Liver (tissue), 9 donors: ENCODE measurements around the gene RALGPS2. TPM values are rescaled to one million over a fixed set of nuclear protein-coding genes. Genes with fewer than 3 reads are reported as not detected.

Source experiments
- DNase-seq: peaks from one replicate; pipeline ENCODE4 v3.0.0-alpha.2; 2017; ENCODE audit warnings: low spot score
- H3K27ac ChIP-seq, 2 donors: one replicate each; pipeline ENCODE4 v1.7.0; 2013; ENCODE audit warnings: inconsistent platforms in 2 of 2, low read length in 2 of 2, control low read depth in 1 of 2, low read depth in 1 of 2, mild to moderate bottlenecking in 1 of 2
- H3K27me3 ChIP-seq, 4 donors: one replicate each; pipeline versions ENCODE4 v1.6.1 to v1.7.0; 2013; ENCODE audit warnings: low read length in 3 of 4, inconsistent platforms in 1 of 4, mild to moderate bottlenecking in 1 of 4, moderate library complexity in 1 of 4; ENCODE audit not compliant: control insufficient read depth in 4 of 4, insufficient read depth in 4 of 4
- H3K36me3 ChIP-seq, 4 donors: one replicate each; pipeline versions ENCODE4 v1.6.1 to v1.7.0; 2013; ENCODE audit warnings: low read length in 3 of 4, mild to moderate bottlenecking in 3 of 4, low read depth in 1 of 4, moderate library complexity in 1 of 4; ENCODE audit not compliant: control insufficient read depth in 4 of 4, insufficient read depth in 3 of 4
- H3K4me1 ChIP-seq, 4 donors: one replicate each; pipeline versions ENCODE4 v1.6.1 to v1.7.0; 2013; ENCODE audit warnings: low read length in 3 of 4, mild to moderate bottlenecking in 3 of 4, moderate library complexity in 1 of 4; ENCODE audit not compliant: control insufficient read depth in 4 of 4, insufficient read depth in 4 of 4
- H3K4me3 ChIP-seq, 3 donors: one replicate each; pipeline versions ENCODE4 v1.6.1 to v1.7.0; 2013; ENCODE audit warnings: low read length in 3 of 3, control low read depth in 1 of 3, low read depth in 1 of 3, mild to moderate bottlenecking in 1 of 3
- H3K9ac ChIP-seq, 2 donors: one replicate each; pipeline ENCODE4 v1.7.0; 2013; ENCODE audit warnings: low read length in 2 of 2, mild to moderate bottlenecking in 2 of 2, moderate library complexity in 2 of 2, control low read depth in 1 of 2, low read depth in 1 of 2
- H3K9me3 ChIP-seq, 4 donors: one replicate each; pipeline versions ENCODE4 v1.6.1 to v1.7.0; 2013; ENCODE audit warnings: low read length in 3 of 4; ENCODE audit not compliant: control insufficient read depth in 4 of 4
- EGR1 ChIP-seq, 2 donors: IDR thresholded peaks; 2 replicates each; pipeline ENCODE4 v1.6.1; 2016 to 2018; ENCODE audit warnings: antibody characterized with exemption in 2 of 2, low read depth in 2 of 2
- FOXA1 ChIP-seq: IDR thresholded peaks from 2 replicates; pipeline ENCODE4 v1.6.1; 2016; ENCODE audit warnings: antibody characterized with exemption
- FOXA2 ChIP-seq: IDR thresholded peaks from 2 replicates; pipeline ENCODE4 v1.6.1; 2016; ENCODE audit warnings: antibody characterized with exemption
- GABPA ChIP-seq, 2 donors: IDR thresholded peaks in 1 of 2; conservative IDR thresholded peaks in 1 of 2; 2 replicates each; pipeline ENCODE4 v1.6.1; 2016; ENCODE audit warnings: antibody characterized with exemption in 2 of 2, mild to moderate bottlenecking in 1 of 2, moderate library complexity in 1 of 2
- NR2F2 ChIP-seq: IDR thresholded peaks from 2 replicates; pipeline ENCODE4 v1.6.1; 2016; ENCODE audit warnings: antibody characterized with exemption
- WGBS: extraction: QIAGEN DNeasy Blood & Tissue Kit; methylation state at CpG from one replicate; pipeline ENCODE4 v1.1.7; 2013; 5-methylcytosine and 5-hydroxymethylcytosine counted together
- polyA plus RNA-seq, 2 donors: library from polyadenylated mRNA; stranded (reverse) in 1 of 2; unstranded in 1 of 2; fragments of 200-250 nt in 1 of 2; fragments of >200 nt in 1 of 2; fragmentation: Nextera tagmentation in 1 of 2; extraction: Ambion mirVana in 1 of 2; gene quantifications; one replicate each; pipeline versions ENCODE4 v1.2.1 to v1.2.3, GENCODE V29; 2013 to 2015
- total RNA-seq, 2 donors: library from RNA; depleted of rRNA; stranded (reverse); fragments of >200 nt; gene quantifications; one replicate each; pipeline ENCODE4 v1.2.3, GENCODE V29; 2014
- TF ChIP-seq, protein P1 (sequence below): fragments of 150-350 bp; IDR thresholded peaks from 2 replicates; pipeline ENCODE4 v1.5.1; 2017; ENCODE audit warnings: improper control_type of control experiment, low read depth, low read length; ENCODE audit not compliant: missing input control
- TF ChIP-seq, protein P2 (sequence below): IDR thresholded peaks from 2 replicates; pipeline ENCODE4 v1.6.1; 2016; ENCODE audit warnings: antibody characterized with exemption, mild to moderate bottlenecking
- TF ChIP-seq, protein P3 (sequence below): IDR thresholded peaks from 2 replicates; pipeline ENCODE4 v1.6.1; 2016; ENCODE audit warnings: antibody characterized with exemption
- donor health status: healthy.
- donor health status: healthy.
- donor health status: healthy.
- donor health status: healthy.
- donor health status: healthy.

RALGPS2 gene
- total and polyA plus RNA-seq, 4 donors, result 8.1 to 39.2 (median 16.9) TPM

DNA sequence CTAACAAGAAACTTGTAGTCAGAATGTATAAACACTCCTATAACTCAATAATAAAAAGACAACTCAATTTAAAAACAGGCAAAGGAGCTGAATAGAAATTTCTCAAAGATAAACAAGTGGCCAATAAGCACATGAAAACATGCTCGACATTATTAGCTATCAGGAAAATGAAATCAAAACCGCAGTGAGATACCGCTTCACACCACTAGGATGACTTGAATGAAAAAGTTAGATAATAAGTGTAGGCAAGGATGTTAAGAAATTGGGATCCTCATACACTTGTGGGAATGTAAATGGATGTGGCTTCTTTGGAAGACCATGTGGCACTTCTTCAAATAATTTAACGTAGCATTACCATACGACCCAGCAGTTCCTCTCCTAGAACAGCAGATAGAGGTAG is 8.9 kb downstream of the RALGPS2 start:
- H3K9ac ChIP-seq, result no peak overlapping the region
- H3K4me3 ChIP-seq, result no peak overlapping the region
- H3K36me3 ChIP-seq, result peaks cover 0 to 5% (median under 1%) of the 10 kb centered on the region in 4 donors
- TF ChIP-seq NR2F2, result no peak
- TF ChIP-seq, protein P1, sequence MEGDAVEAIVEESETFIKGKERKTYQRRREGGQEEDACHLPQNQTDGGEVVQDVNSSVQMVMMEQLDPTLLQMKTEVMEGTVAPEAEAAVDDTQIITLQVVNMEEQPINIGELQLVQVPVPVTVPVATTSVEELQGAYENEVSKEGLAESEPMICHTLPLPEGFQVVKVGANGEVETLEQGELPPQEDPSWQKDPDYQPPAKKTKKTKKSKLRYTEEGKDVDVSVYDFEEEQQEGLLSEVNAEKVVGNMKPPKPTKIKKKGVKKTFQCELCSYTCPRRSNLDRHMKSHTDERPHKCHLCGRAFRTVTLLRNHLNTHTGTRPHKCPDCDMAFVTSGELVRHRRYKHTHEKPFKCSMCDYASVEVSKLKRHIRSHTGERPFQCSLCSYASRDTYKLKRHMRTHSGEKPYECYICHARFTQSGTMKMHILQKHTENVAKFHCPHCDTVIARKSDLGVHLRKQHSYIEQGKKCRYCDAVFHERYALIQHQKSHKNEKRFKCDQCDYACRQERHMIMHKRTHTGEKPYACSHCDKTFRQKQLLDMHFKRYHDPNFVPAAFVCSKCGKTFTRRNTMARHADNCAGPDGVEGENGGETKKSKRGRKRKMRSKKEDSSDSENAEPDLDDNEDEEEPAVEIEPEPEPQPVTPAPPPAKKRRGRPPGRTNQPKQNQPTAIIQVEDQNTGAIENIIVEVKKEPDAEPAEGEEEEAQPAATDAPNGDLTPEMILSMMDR, result peak; percentile 19
- H3K4me1 ChIP-seq, result peaks cover 0 to 2% (median 0%) of the 10 kb centered on the region in 4 donors
- no peak overlapping the region for H3K27ac ChIP-seq
- WGBS, result 96% methylated on average over 5 of the region's 5 CpGs
- H3K9me3 ChIP-seq, result no peaks in the 10 kb centered on the region
- H3K27me3 ChIP-seq, result no peaks in the 10 kb centered on the region
- DNase-seq, result no peak

DNA sequence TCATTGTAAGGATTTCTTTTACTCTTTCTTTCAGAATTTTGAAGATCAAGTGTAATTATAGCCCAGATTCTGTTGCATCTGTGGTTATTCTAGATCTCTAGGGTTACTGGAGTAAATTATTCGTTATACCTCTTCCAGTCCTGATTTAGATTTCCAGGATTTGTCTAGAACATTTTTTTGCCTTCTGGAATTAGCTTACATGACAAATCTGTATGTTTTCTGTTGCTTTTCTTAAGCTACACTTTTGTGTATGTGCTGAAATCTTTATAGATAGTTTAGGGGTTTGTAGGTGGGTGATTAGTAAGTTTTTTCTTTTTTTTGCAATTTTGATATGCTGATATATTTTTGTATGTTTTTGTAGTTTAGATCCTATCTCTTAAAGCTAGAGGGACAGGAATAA is 13.7 kb downstream of the RALGPS2 start:
- H3K36me3 ChIP-seq, result peaks cover 0 to 8% (median 0%) of the 10 kb centered on the region in 4 donors
- no peaks in the 10 kb centered on the region for H3K4me1 ChIP-seq
- H3K4me3 ChIP-seq, result no peak overlapping the region
- no peak overlapping the region for H3K9ac ChIP-seq
- DNase-seq, result no peak
- H3K27me3 ChIP-seq, result no peaks in the 10 kb centered on the region
- no peaks in the 10 kb centered on the region for H3K9me3 ChIP-seq
- TF ChIP-seq, protein P2, sequence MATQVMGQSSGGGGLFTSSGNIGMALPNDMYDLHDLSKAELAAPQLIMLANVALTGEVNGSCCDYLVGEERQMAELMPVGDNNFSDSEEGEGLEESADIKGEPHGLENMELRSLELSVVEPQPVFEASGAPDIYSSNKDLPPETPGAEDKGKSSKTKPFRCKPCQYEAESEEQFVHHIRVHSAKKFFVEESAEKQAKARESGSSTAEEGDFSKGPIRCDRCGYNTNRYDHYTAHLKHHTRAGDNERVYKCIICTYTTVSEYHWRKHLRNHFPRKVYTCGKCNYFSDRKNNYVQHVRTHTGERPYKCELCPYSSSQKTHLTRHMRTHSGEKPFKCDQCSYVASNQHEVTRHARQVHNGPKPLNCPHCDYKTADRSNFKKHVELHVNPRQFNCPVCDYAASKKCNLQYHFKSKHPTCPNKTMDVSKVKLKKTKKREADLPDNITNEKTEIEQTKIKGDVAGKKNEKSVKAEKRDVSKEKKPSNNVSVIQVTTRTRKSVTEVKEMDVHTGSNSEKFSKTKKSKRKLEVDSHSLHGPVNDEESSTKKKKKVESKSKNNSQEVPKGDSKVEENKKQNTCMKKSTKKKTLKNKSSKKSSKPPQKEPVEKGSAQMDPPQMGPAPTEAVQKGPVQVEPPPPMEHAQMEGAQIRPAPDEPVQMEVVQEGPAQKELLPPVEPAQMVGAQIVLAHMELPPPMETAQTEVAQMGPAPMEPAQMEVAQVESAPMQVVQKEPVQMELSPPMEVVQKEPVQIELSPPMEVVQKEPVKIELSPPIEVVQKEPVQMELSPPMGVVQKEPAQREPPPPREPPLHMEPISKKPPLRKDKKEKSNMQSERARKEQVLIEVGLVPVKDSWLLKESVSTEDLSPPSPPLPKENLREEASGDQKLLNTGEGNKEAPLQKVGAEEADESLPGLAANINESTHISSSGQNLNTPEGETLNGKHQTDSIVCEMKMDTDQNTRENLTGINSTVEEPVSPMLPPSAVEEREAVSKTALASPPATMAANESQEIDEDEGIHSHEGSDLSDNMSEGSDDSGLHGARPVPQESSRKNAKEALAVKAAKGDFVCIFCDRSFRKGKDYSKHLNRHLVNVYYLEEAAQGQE, result no peak
- TF ChIP-seq NR2F2 (no peak), EGR1 (IDR thresholded peaks at IDR 0.05; ENCODE audit: low read depth in 2 of 2) (no peak), GABPA (IDR thresholded peaks at IDR 0.05 in 1 of 2, conservative IDR thresholded peaks at IDR 0.05 in 1 of 2) (no peak)
- TF ChIP-seq, protein P3, sequence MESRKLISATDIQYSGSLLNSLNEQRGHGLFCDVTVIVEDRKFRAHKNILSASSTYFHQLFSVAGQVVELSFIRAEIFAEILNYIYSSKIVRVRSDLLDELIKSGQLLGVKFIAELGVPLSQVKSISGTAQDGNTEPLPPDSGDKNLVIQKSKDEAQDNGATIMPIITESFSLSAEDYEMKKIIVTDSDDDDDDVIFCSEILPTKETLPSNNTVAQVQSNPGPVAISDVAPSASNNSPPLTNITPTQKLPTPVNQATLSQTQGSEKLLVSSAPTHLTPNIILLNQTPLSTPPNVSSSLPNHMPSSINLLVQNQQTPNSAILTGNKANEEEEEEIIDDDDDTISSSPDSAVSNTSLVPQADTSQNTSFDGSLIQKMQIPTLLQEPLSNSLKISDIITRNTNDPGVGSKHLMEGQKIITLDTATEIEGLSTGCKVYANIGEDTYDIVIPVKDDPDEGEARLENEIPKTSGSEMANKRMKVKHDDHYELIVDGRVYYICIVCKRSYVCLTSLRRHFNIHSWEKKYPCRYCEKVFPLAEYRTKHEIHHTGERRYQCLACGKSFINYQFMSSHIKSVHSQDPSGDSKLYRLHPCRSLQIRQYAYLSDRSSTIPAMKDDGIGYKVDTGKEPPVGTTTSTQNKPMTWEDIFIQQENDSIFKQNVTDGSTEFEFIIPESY, result no peak
- 79% methylated on average over 1 of the region's 1 CpG for WGBS
- H3K27ac ChIP-seq, result no peak overlapping the region

DNA sequence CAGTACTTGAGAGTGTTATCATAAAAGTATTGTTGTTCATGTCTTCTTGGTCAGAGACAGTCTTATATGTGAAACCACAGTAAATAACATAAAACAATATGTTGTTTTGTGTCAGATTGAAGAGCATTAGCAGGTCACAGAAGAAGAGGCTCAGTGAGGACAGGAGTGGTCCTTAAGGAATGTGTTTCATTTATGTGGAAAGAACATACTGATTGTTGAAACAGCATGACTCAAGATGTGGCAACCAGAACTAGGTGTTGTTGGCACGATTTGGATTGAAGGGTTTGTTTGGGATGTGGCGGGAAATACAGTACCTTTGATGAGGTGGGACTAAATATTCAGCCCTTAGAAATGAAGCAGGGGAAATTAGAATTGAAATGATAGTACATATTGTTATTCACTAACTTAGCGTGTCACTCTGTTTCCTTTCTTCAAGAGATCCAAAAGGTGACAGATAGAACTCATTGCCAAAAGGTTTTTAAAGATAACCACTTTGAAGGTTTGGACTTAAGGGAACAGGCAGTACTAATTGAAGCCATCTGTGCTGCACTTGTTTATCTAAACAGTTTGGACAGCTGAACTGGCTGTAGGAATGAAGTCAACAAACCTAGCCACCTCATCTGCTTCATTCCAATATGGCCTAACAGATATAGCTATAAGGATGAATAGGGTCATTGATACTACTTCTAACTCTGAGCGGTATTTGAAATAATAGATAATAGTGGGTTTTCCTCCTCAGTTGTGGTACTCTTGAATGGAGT is 14.4 kb downstream of the RALGPS2 start:
- WGBS, result 72% methylated on average over 4 of the region's 4 CpGs
- H3K9ac ChIP-seq, result no peak overlapping the region
- no peak for DNase-seq
- peaks cover 0 to 8% (median 0%) of the 10 kb centered on the region in 4 donors for H3K36me3 ChIP-seq
- H3K27ac ChIP-seq, result no peak overlapping the region
- H3K4me1 ChIP-seq, result no peaks in the 10 kb centered on the region
- no peaks in the 10 kb centered on the region for H3K27me3 ChIP-seq
- TF ChIP-seq NR2F2, result no peak
- TF ChIP-seq FOXA2, result no peak
- no peak for TF ChIP-seq FOXA1
- no peaks in the 10 kb centered on the region for H3K9me3 ChIP-seq
- no peak overlapping the region for H3K4me3 ChIP-seq
